ENCODE measurements around the gene BCL2L13. TPM values are rescaled to one million over a fixed set of nuclear protein-coding genes. Genes with fewer than 3 reads are reported as not detected.
A peak's percentile ranks its signal among the peaks of the same experiment; 100 is the strongest.

Gene BCL2L13
- total RNA-seq, 1 experiment from 2014 or later: 52.9 TPM

DNA sequence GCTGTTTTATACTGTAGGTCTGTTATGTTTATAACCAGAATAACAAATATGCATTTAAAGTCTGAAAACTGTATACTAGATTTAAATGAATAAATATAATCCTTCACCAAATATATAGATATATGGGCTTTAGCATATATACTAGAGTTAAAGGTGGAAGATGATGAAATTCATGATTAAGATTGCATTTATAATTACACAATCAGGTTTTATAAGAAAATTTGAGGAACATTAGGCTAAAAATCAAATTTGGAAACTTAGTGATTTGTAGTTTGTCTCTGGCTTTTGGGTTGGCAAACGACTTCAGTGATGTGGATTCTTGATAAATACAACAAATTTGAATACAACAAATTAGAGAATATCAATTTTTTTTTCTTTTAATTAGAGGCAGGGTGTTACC, 10.0 kb downstream of the BCL2L13 start:
- DNase-seq (ENCODE audit: low spot score): no peak
- POLR2A ChIA-PET (ENCODE audit: low non-redundant PET): no interaction called here

DNA sequence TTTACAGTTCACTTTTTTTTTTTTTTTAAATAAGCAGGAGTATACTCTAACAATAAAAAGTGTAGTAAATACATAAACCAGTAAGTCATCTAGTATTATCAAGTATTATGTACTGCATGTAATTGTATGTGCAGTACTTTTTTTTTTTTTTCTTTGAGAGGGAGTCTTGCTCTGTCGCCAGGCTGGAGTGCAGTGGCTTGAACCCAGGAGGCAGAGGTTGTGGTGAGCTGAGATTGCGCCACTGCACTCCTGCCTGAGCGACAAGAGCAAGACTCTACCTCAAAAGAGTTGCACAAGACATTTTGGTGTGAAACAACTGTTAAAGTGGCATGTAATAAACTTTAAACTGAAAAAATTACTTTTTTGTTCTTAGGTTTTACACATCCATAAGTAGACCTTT, 16.7 kb downstream of the BCL2L13 start:
- ChIA-PET CTCF (no interaction called here), POLR2A (ENCODE audit: low non-redundant PET) (no interaction called here)
- no peak for DNase-seq (ENCODE audit: low spot score)
- no TSS peak for BruUV-seq (replicated peaks)
- TF ChIP-seq, protein P1, sequence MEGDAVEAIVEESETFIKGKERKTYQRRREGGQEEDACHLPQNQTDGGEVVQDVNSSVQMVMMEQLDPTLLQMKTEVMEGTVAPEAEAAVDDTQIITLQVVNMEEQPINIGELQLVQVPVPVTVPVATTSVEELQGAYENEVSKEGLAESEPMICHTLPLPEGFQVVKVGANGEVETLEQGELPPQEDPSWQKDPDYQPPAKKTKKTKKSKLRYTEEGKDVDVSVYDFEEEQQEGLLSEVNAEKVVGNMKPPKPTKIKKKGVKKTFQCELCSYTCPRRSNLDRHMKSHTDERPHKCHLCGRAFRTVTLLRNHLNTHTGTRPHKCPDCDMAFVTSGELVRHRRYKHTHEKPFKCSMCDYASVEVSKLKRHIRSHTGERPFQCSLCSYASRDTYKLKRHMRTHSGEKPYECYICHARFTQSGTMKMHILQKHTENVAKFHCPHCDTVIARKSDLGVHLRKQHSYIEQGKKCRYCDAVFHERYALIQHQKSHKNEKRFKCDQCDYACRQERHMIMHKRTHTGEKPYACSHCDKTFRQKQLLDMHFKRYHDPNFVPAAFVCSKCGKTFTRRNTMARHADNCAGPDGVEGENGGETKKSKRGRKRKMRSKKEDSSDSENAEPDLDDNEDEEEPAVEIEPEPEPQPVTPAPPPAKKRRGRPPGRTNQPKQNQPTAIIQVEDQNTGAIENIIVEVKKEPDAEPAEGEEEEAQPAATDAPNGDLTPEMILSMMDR (conservative IDR thresholded peaks at IDR 0.05; ENCODE audit: low read depth, low read length): no peak
- TF ChIP-seq EZH2 (IDR thresholded peaks at IDR 0.05; ENCODE audit: borderline replicate concordance, low read depth, low read length, poor library complexity, severe bottlenecking): no peak
- Histone ChIP-seq H3K4me1 (ENCODE audit: insufficient read depth, low read length, poor library complexity, severe bottlenecking) (no peaks in the 10 kb centered on the region), H3K9me3 (ENCODE audit: low read depth, low read length, poor library complexity, severe bottlenecking) (no peaks in the 10 kb centered on the region), H3K36me3 (ENCODE audit: insufficient read depth, low read length, poor library complexity, severe bottlenecking) (peaks cover 5% of the 10 kb centered on the region), H3K27me3 (replicated peaks; ENCODE audit: insufficient read depth, low read depth, low read length, poor library complexity) (no peaks in the 10 kb centered on the region), H3K4me3 (ENCODE audit: low read depth, low read length, poor library complexity, severe bottlenecking) (no peak overlapping the region), H3K27ac (ENCODE audit: low read depth, low read length, poor library complexity, severe bottlenecking) (no peak overlapping the region)
- intact Hi-C loops (cut with micrococcal nuclease; ENCODE audit: unreplicated experiment): no loop called here

More for the DNA sequence above, 10.0 kb downstream of the BCL2L13 start:
- CTCF ChIA-PET: no interaction called here
- intact Hi-C loops (cut with micrococcal nuclease; ENCODE audit: unreplicated experiment): loop anchor here (10.0 kb wide), 1 partner anchor 74 kb away; no protein-coding TSS in a partner anchor
- H3K4me1 ChIP-seq (ENCODE audit: insufficient read depth, low read length, poor library complexity, severe bottlenecking): no peaks in the 10 kb centered on the region
- TF ChIP-seq, protein P1 (conservative IDR thresholded peaks at IDR 0.05; ENCODE audit: low read depth, low read length): no peak
- no peak for TF ChIP-seq EZH2 (IDR thresholded peaks at IDR 0.05; ENCODE audit: borderline replicate concordance, low read depth, low read length, poor library complexity, severe bottlenecking)
- H3K27ac ChIP-seq (ENCODE audit: low read depth, low read length, poor library complexity, severe bottlenecking): no peak overlapping the region
- no peak overlapping the region for H3K4me3 ChIP-seq (ENCODE audit: low read depth, low read length, poor library complexity, severe bottlenecking)
- no peaks in the 10 kb centered on the region for H3K36me3 ChIP-seq (ENCODE audit: insufficient read depth, low read length, poor library complexity, severe bottlenecking)
- no TSS peak for BruUV-seq (replicated peaks)
- H3K9me3 ChIP-seq (ENCODE audit: low read depth, low read length, poor library complexity, severe bottlenecking): no peaks in the 10 kb centered on the region
- no peaks in the 10 kb centered on the region for H3K27me3 ChIP-seq (replicated peaks; ENCODE audit: insufficient read depth, low read depth, low read length, poor library complexity)

GRCh38 chr22:17656870-17657395, 18.4 kb downstream of the BCL2L13 start:
- intact Hi-C loops (cut with micrococcal nuclease; ENCODE audit: unreplicated experiment): no loop called here
- POLR2A ChIA-PET (ENCODE audit: low non-redundant PET): no interaction called here
- BruUV-seq (replicated peaks): TSS peak; percentile 48
- no peak overlapping the region for H3K4me3 ChIP-seq (ENCODE audit: low read depth, low read length, poor library complexity, severe bottlenecking)
- peaks cover 5% of the 10 kb centered on the region for H3K36me3 ChIP-seq (ENCODE audit: insufficient read depth, low read length, poor library complexity, severe bottlenecking)
- no peaks in the 10 kb centered on the region for H3K27me3 ChIP-seq (replicated peaks; ENCODE audit: insufficient read depth, low read depth, low read length, poor library complexity)
- H3K27ac ChIP-seq (ENCODE audit: low read depth, low read length, poor library complexity, severe bottlenecking): no peak overlapping the region
- no peaks in the 10 kb centered on the region for H3K9me3 ChIP-seq (ENCODE audit: low read depth, low read length, poor library complexity, severe bottlenecking)
- CTCF ChIA-PET: no interaction called here
- TF ChIP-seq EZH2 (IDR thresholded peaks at IDR 0.05; ENCODE audit: borderline replicate concordance, low read depth, low read length, poor library complexity, severe bottlenecking): no peak
- TF ChIP-seq, protein P1 (conservative IDR thresholded peaks at IDR 0.05; ENCODE audit: low read depth, low read length): no peak
- H3K4me1 ChIP-seq (ENCODE audit: insufficient read depth, low read length, poor library complexity, severe bottlenecking): no peaks in the 10 kb centered on the region
- no peak for DNase-seq (ENCODE audit: low spot score)
